Measurements from ENCODE around the gene SLC39A10.
"Not testable (repeated sequence)": the region's sequence is repeated elsewhere in the genome, so short reads cannot be mapped to it uniquely, and the experiment has no call there.

Gene SLC39A10

GRCh38 chr2:195642027-195642678, 14.9 kb upstream of the SLC39A10 start:
- H3K27ac ChIP-seq: no peak overlapping the region
- no peak overlapping the region for H3K4me3 ChIP-seq

GRCh38 chr2:195642679-195643068, 14.4 kb upstream of the SLC39A10 start:
- Histone ChIP-seq H3K27ac (no peak overlapping the region), H3K4me3 (no peak overlapping the region)

DNA sequence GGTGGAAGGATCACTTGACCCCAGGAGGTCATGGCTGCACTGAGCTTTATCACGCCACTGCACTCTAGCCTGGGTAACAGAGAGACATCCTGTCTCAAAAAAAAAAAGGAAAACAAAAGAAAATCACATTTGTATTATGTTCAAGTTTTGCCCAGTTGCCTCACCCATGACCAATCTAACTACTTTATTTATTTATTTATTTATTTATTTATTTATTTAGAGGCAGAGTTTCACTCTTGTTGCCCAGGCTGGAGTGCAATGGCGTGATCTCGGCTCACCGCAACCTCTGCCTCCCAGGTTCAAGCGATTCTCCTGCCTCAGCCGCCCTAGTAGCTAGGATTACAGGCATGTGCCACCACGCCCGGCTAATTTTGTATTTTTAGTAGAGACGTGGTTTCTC, 12.3 kb upstream of the SLC39A10 start:
- H3K4me3 ChIP-seq, H3K27ac ChIP-seq: not testable (repeated sequence)

DNA sequence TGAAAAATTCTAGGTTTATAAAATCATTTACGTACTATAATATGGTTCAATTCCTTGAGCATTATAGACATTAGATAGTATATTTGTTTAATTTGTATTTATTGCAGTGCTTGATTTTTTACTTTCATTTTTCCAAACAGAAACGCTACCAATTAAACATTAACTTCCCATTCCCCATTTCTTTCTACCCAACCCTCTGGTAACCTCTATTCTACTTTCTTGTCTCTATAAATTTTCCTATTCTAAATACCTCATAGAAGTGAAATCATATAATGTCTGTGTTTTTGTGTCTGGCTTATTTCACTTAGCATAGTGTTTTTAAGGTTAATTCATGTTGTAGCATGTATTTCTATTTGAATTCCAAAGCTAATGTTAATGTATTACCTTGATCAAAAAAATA, 11.6 kb upstream of the SLC39A10 start:
- H3K27ac ChIP-seq: no peak overlapping the region

GRCh38 chr2:195646424-195646823, 10.6 kb upstream of the SLC39A10 start:
- Histone ChIP-seq H3K27ac (no peak overlapping the region), H3K4me3 (no peak overlapping the region)

More for the DNA sequence above, 11.6 kb upstream of the SLC39A10 start:
- no peak overlapping the region for H3K4me3 ChIP-seq

DNA sequence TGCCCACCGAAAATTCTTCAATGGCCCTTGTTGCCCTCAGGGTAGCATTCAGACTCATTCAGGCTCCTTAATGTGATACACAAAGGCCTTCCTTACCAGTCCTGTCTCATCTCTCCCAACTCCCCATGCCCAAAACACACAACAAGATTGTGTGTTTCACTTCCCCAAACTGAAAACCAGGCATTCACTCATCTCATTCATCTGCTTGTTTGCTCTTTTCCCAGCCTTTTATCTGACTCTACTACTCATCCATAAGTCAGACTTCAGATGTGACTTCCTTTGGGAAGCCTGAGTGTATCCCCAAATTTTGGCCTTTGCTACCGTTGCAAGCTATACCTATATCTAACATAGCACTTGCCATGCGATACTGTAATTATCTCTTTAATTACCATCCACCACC, 9.7 kb upstream of the SLC39A10 start:
- no peak overlapping the region for H3K4me3 ChIP-seq
- no peak overlapping the region for H3K27ac ChIP-seq

GRCh38 chr2:195648370-195648769, 8.7 kb upstream of the SLC39A10 start:
- H3K4me3 ChIP-seq: not testable (repeated sequence)
- peak overlapping the region in 4 of 21 experiments; percentile 3 to 73 (median 10) for H3K27ac ChIP-seq

DNA sequence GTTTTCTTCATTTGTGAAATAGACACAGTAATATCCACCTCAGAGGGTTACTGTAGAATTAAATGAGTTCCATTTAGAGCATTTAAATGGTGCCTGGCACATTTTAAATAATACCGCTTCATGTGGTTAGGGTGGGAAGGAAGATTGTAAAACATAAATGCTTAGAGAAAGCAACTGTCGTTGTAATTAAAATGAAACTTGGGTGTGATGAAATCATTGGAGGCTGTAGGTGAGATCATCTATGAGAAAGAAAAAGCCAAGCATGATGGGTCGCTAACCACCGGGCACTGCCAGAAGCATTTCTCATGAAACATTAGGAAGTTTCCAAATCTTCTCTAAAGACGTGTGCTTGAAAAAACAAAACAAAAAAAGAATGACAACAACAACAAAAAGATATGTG, 8.2 kb upstream of the SLC39A10 start:
- peak overlapping the region in 5 of 21 experiments; percentile 3 to 73 (median 13) for H3K27ac ChIP-seq
- H3K4me3 ChIP-seq: no peak overlapping the region

GRCh38 chr2:195649629-195650190, 7.3 kb upstream of the SLC39A10 start:
- Histone ChIP-seq H3K27ac (peak overlapping the region in 7 of 21 experiments; percentile 3 to 74 (median 30)), H3K4me3 (no peak overlapping the region)

GRCh38 chr2:195651046-195651445, 6.0 kb upstream of the SLC39A10 start:
- no peak overlapping the region for H3K4me3 ChIP-seq
- H3K27ac ChIP-seq: peak overlapping the region in 5 of 21 experiments; percentile 30 to 74 (median 58)

DNA sequence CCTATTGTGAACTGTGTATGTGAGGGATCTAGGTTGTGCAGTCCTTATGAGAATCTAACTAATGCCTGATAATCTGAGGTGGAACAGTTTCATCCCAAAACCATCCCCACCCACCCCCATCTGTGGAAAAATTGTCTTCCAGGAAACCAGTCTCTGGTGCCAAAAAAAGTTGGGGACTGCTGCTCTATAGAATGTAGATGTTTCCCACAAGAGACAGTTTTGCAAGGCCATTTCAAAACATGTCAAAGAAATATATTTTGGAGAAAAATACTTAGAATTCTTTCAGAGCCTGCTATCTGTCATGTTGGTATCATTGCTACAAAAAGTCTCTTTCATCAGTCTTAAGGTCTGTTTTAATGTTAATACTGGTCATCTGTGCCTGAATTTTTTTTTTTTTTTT, 4.1 kb upstream of the SLC39A10 start:
- Histone ChIP-seq H3K27ac (no peak overlapping the region), H3K4me3 (no peak overlapping the region)

DNA sequence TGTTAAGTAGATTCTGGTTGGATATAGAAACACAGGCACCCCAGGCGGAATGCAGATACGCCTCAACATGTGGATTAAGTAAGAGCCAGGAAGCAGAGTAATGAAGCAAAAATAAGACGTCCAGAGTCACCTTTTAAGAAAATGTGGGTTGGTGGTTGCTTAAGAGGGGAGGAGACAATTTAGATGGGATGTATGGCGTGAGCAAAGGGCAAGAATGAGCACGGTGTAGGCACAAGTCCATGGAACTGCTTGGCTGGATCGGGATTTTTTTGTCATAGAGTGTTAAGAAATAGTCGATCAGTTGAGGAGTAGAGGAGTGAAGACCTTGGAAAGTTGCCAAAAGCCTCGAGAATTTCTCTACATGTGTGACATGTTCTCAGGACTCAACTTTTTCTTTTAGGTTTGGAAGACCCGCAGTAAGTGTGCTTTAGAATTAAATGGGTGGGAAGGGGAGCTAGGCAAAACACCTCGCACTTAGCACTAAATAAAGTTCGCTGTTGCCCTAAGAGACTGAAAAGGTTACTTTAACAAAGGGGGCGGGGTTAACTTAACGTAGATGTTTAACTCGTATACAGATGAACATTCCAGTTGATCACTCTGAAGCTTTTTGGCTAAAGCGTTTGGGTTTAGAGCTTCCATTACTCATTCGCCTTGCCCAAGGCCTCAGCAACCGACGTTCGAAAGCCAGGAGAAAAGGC, 716 bp upstream of the SLC39A10 start:
- Histone ChIP-seq H3K27ac (peak overlapping the region in 20 of 21 experiments; percentile 38 to 100 (median 99)), H3K4me3 (peak overlapping the region; percentile 83 to 98 (median 89))

DNA sequence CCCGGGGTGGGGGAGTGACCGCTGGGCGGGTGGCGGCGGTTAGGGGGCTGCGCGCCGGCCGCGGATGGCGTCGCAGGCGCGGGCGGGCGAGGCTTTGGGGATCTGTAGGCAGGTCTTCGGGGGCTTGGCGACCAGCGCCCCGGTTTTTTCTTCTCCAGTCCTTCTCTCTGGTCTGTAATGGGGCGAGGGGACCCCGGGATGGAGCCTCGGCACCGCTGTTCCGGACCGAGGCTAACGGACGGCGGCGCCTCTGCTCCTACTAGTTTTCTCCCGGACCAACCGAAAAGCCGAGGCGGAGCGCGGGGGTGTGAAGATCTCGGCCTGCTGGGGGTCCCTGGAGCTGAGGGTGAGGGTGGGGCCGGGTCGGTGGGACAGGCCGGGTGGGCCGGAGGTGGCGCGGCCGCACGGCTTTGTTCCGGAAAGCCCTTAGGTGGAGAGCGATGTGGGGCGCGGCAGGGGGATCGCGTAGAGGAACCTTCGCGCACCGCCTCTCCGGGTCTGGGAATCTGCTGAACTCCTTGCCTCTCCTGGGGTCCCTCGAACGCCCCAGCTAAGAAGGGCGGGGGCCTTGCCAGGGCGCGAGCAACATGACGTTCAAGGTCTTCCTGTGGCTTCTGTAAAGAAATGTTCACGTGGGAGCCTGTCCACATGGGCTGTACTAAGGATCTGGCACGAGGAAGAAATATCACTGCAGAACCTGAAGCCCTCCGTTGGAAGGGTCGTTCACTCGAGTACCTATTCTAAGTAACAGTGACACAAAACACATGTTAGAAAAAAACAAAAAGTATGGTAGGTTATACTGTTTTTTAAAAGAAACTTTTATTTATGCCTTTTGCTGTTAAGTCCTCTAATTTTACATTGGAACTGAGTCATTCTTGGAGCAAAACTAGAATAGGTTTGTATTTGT, 861 bp downstream of the SLC39A10 start:
- H3K4me3 ChIP-seq: peak overlapping the region; percentile 83 to 98 (median 89)
- peak overlapping the region; percentile 64 to 100 (median 99) for H3K27ac ChIP-seq

- peak overlapping the region; percentile 83 to 98 (median 89) for H3K4me3 ChIP-seq
- peak overlapping the region in 20 of 21 experiments; percentile 94 to 100 (median 99) for H3K27ac ChIP-seq
These were observed 1.5 kb downstream of the SLC39A10 start for GRCh38 chr2:195658541-195658890.

GRCh38 chr2:195659114-195659513, 2.1 kb downstream of the SLC39A10 start:
- Histone ChIP-seq H3K27ac (peak overlapping the region in 17 of 21 experiments; percentile 1 to 100 (median 98)), H3K4me3 (peak overlapping the region; percentile 83 to 98 (median 89))

- peak overlapping the region in 10 of 21 experiments; percentile 29 to 100 (median 100) for H3K27ac ChIP-seq
- peak overlapping the region in 5 of 7 experiments; percentile 83 to 98 (median 89) for H3K4me3 ChIP-seq
These were observed 3.2 kb downstream of the SLC39A10 start for GRCh38 chr2:195659982-195660890.

DNA sequence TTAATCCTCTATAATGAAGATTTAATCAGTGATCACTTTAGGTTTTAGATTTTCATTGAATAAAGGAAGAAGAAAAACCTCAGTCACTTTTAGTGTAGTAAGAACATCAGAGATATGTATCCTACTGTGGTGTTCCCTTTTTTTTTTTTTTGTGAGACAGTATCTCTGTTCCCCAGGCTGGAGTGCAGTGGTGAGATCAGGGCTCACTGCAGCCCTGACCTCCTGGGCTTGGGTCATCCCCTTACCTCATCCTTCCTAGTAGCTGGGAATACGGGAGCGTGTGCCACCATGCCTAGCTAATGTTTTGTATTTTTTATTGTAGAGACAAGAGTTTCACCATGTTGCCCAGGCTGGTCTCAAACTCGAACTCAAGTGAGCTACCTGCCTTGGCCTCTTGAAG, 5.1 kb downstream of the SLC39A10 start:
- no peak overlapping the region for H3K27ac ChIP-seq

DNA sequence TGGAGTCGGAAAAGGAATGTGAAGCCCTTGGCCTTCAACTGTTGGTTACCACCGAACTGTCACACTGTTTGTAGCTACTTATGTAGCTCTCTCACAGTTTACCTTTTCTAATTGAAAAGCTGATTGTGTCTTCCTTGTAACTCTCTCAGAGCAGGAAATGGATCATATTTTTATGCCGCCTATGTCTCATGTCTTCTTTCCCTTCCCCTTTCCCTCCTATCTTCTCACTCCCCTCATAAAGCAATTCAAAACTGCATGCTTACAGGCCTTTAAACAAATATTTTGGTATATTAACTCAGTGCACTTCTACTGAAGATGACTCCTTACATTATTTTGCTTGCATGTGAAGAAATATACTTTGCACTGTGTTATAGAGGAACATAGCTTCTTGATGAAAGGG, 6.0 kb downstream of the SLC39A10 start:
- Histone ChIP-seq H3K4me3 (no peak overlapping the region), H3K27ac (peak overlapping the region in 1 of 21 experiments; percentile 4)

More for the DNA sequence above, 5.1 kb downstream of the SLC39A10 start:
- H3K4me3 ChIP-seq: no peak overlapping the region

DNA sequence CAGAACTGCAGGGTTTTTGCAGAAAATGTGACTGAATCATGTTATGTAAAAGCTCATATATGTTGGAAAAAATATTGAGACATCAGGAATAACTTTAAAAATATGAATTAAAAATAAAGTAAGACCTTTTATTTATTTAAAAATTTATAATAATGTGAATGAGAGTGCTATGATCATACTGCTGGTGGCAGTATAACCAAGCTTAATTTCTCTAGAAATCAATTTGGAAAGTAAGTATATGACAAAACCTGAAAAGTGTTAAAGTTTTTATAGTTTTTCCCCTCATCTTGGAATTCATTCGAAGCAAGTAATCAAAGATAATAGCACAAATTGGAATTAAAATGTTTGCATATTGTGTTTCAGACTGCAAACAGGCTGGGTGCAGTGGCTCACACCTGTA, 7.5 kb downstream of the SLC39A10 start:
- no peak overlapping the region for H3K27ac ChIP-seq
- no peak overlapping the region for H3K4me3 ChIP-seq

Data from skin epidermis (tissue), 12 donors.